ENCODE data around the gene ETFBKMT.

- TF ChIP-seq CTCF (optimal IDR thresholded peaks at IDR 0.05 in 1 of 3, IDR thresholded peaks at IDR 0.05 in 1 of 3, conservative IDR thresholded peaks at IDR 0.05 in 1 of 3; ENCODE audit: extremely low read depth in 1 of 3, insufficient read depth in 2 of 3, low read length in 3 of 3) (no peak), EZH2 (IDR thresholded peaks at IDR 0.05; ENCODE audit: low read length) (no peak)
Measured at GRCh38 chr12:31715283-31715825, 55.9 kb downstream of the ETFBKMT start.

Measured in keratinocyte (primary cell).